HEK293T (cell line): ENCODE data around the gene CADM1.

ENCODE experiments used
- CTCF ChIA-PET: fragments of 350-600 bp; formaldehyde crosslinking; extraction: SDS; loops from one replicate; lab custom pipeline; 2021; ENCODE audit warnings: antibody characterized with exemption, inconsistent platforms; lab: Yijun Ruan, JAX
- POLR2A ChIA-PET: fragments of 350-600 bp; formaldehyde crosslinking; extraction: SDS; loops from one replicate; lab custom pipeline; 2020; ENCODE audit warnings: antibody characterized with exemption, inconsistent platforms; lab: Yijun Ruan, JAX
- DNase-seq: peaks from one replicate; pipeline ENCODE4 v3.0.0; 2012; ENCODE audit warnings: mixed read lengths; ENCODE audit errors: extremely low spot score
- ARNT ChIP-seq: fragments of 450-650 bp; IDR thresholded peaks from 2 replicates; pipeline ENCODE4 v1.6.1; 2017; ENCODE audit warnings: mild to moderate bottlenecking
- BHLHE40 ChIP-seq: fragments of 450-650 bp; IDR thresholded peaks from 2 replicates; pipeline ENCODE4 v1.6.1; 2016; ENCODE audit warnings: mild to moderate bottlenecking, moderate library complexity, borderline replicate concordance
- CTBP1 ChIP-seq: fragments of 450-650 bp; IDR thresholded peaks from 2 replicates; pipeline ENCODE4 v1.6.1; 2016; ENCODE audit warnings: borderline replicate concordance
- ELF4 ChIP-seq: fragments of 450-650 bp; IDR thresholded peaks from 2 replicates; pipeline ENCODE4 v1.6.1; 2017; ENCODE audit warnings: antibody characterized with exemption
- FOXA1 ChIP-seq: fragments of 450-650 bp; IDR thresholded peaks from 2 replicates; pipeline ENCODE4 v1.6.1; 2016; ENCODE audit warnings: mild to moderate bottlenecking
- FOXK2 ChIP-seq: fragments of 450-650 bp; IDR thresholded peaks from 2 replicates; pipeline ENCODE4 v1.6.1; 2016; ENCODE audit warnings: mild to moderate bottlenecking
- FOXM1 ChIP-seq: fragments of 450-650 bp; IDR thresholded peaks from 2 replicates; pipeline ENCODE4 v1.6.1; 2017; ENCODE audit warnings: mild to moderate bottlenecking, borderline replicate concordance
- HDGF ChIP-seq: fragments of 450-650 bp; IDR thresholded peaks from 2 replicates; pipeline ENCODE4 v1.6.1; 2017; ENCODE audit warnings: antibody characterized with exemption, borderline replicate concordance
- L3MBTL2 ChIP-seq: fragments of 450-650 bp; conservative IDR thresholded peaks from 2 replicates; pipeline ENCODE4 v1.6.1; 2016; ENCODE audit warnings: mild to moderate bottlenecking
- LEF1 ChIP-seq: fragments of 450-650 bp; IDR thresholded peaks from 2 replicates; pipeline ENCODE4 v1.6.1; 2017; ENCODE audit warnings: mild to moderate bottlenecking, borderline replicate concordance
- NFRKB ChIP-seq: fragments of 450-650 bp; IDR thresholded peaks from 2 replicates; pipeline ENCODE4 v1.6.1; 2016; ENCODE audit warnings: mild to moderate bottlenecking, moderate library complexity
- SP1 ChIP-seq: fragments of 450-650 bp; IDR thresholded peaks from 2 replicates; pipeline ENCODE4 v1.6.1; 2017
- SUZ12 ChIP-seq: fragments of 450-650 bp; IDR thresholded peaks from 2 replicates; pipeline ENCODE4 v1.6.1; 2016; ENCODE audit warnings: mild to moderate bottlenecking
- TARDBP ChIP-seq: fragments of 450-650 bp; IDR thresholded peaks from 2 replicates; pipeline ENCODE4 v1.6.1; 2016
- ZNF384 ChIP-seq: fragments of 450-650 bp; IDR thresholded peaks from 2 replicates; pipeline ENCODE4 v1.6.1; 2016
- TF ChIP-seq, protein P1 (sequence below): fragments of 450-650 bp; IDR thresholded peaks from 2 replicates; pipeline ENCODE4 v1.6.1; 2016

Gene CADM1

DNA sequence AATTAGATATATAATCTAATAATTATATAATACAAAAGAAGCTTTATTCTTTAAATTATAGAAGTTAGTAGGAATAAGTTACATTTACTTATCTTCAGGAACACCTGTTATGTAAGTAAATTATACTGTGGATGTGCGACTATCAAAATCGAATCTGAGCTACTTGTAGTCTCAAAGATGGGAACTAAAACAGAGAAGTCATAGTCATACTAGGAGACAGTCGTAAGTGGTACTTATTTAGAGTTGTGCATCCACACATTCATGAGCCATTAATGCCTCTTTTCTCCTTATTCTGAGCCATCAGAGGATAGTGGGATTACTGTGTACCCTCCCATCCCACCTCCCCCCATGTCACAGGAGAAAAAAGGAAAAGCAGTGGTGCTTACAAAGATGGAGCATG lies 114.4 kb downstream of the CADM1 start:
- no peak for DNase-seq
- TF ChIP-seq FOXA1 (no peak), NFRKB (no peak), ARNT (no peak), TARDBP (no peak), FOXM1 (no peak), SUZ12 (no peak), LEF1 (no peak), FOXK2 (no peak)
- TF ChIP-seq, protein P1, sequence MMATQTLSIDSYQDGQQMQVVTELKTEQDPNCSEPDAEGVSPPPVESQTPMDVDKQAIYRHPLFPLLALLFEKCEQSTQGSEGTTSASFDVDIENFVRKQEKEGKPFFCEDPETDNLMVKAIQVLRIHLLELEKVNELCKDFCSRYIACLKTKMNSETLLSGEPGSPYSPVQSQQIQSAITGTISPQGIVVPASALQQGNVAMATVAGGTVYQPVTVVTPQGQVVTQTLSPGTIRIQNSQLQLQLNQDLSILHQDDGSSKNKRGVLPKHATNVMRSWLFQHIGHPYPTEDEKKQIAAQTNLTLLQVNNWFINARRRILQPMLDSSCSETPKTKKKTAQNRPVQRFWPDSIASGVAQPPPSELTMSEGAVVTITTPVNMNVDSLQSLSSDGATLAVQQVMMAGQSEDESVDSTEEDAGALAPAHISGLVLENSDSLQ: no peak
- POLR2A ChIA-PET: no interaction called here
- CTCF ChIA-PET: interaction anchor here (0.6 kb wide), 1 partner anchor 892 kb away, joined by 4 read pairs; no protein-coding TSS in a partner anchor

DNA sequence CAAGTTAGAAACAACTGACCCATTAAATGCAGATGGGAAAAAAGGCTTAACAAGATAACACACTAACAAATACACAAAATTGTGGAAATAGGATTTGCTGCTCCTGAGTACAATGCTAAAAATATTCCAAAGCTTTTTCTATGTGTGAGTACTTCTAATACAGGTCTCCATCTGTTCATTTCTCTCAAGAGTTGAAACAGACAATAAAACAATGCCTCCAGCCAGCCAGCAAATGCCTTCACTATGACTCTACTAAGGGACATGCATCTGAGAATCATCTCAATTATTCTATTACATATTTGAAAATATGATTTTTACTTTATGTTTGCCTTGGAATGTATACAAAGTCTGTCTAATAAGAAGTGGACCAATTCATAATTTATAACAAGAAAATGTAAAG lies 119.0 kb downstream of the CADM1 start:
- TF ChIP-seq NFRKB (no peak), CTBP1 (no peak), FOXK2 (no peak), SUZ12 (no peak), BHLHE40 (no peak), FOXM1 (no peak), LEF1 (no peak), SP1 (no peak), ZNF384 (no peak), TARDBP (no peak), FOXA1 (no peak), L3MBTL2 (no peak), HDGF (no peak), ELF4 (no peak), ARNT (no peak)
- TF ChIP-seq, protein P1: no peak
- ChIA-PET CTCF (interaction anchor here (0.7 kb wide), 1 partner anchor 1588 kb away, joined by 4 read pairs; no protein-coding TSS in a partner anchor), POLR2A (no interaction called here)
- DNase-seq: no peak

DNA sequence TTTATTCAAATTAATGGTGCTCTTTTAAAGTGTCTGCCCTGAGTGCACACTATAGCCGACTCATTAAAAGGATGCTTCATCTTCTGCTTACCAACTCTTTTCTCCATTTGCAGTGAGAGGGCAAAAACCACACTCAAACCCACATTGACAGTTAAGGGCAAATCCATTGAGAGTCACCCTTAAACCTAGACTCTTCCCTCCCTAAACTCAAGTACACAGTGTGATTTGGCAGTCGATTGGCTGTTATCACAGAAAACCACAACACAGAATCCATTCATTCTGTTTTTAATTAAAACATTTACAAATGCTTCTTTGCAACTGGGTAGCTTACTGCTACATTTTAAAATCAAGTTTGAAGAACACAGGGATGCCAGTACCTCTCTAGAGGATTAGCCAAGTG lies 120.0 kb downstream of the CADM1 start:
- CTCF ChIA-PET: no interaction called here
- TF ChIP-seq ZNF384: no peak
- TF ChIP-seq, protein P1: no peak
- no peak for TF ChIP-seq ELF4
- no peak for TF ChIP-seq FOXM1
- TF ChIP-seq CTBP1: no peak
- no peak for TF ChIP-seq LEF1
- TF ChIP-seq NFRKB: no peak
- no peak for TF ChIP-seq L3MBTL2
- TF ChIP-seq ARNT: no peak
- no peak for TF ChIP-seq FOXK2
- TF ChIP-seq SP1: no peak
- TF ChIP-seq HDGF: no peak
- no peak for DNase-seq
- POLR2A ChIA-PET: interaction anchor here (1.2 kb wide), 1 partner anchor 10 kb away, joined by 4 read pairs; no protein-coding TSS in a partner anchor

DNA sequence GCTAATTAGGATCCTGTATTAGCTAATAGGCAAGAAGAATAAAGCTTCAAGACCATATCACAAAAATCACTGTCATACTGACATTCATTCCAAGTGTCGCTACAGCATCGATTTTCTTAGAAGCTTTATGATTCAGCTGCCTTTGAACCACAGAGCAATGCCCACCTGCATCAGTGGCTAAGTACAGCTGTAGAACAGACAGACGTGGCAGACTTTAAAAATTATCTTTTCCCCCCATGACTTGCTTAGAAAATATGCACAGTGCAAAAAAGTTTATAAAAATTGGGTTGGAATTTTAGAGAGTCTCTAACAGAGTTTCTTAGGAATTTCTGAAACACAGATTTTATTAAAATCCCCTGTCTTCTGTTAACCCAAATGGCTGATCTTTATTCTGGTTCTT lies 120.8 kb downstream of the CADM1 start:
- DNase-seq: no peak
- POLR2A ChIA-PET: interaction anchor here (1.2 kb wide), 1 partner anchor 11 kb away, joined by 4 read pairs; no protein-coding TSS in a partner anchor
- CTCF ChIA-PET: no interaction called here
- TF ChIP-seq NFRKB (no peak), FOXK2 (no peak), ZNF384 (no peak), BHLHE40 (no peak), TARDBP (no peak), HDGF (no peak), CTBP1 (no peak), L3MBTL2 (no peak), SP1 (no peak), LEF1 (no peak), ARNT (no peak), FOXM1 (no peak), SUZ12 (no peak)
- TF ChIP-seq, protein P1: no peak

DNA sequence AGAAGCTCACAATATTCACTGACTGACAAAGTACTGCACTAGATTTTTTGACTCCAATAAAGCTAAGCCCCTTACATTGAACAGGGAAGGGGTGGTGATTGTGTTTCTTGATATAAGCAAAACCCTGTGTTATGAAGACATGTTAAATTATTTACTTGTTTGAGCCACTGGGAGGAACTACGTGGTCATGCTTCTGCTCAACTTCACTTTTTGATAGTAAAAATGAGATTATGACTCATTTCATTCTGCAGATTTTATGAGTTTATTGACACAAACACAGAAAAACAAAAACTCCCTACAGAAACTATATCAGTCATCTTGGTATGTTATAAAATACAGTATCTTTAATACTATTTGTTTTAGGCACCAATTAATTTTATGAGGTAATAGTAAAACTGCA lies 124.7 kb downstream of the CADM1 start:
- ChIA-PET CTCF (no interaction called here), POLR2A (no interaction called here)
- no peak for TF ChIP-seq CTBP1
- DNase-seq: no peak

DNA sequence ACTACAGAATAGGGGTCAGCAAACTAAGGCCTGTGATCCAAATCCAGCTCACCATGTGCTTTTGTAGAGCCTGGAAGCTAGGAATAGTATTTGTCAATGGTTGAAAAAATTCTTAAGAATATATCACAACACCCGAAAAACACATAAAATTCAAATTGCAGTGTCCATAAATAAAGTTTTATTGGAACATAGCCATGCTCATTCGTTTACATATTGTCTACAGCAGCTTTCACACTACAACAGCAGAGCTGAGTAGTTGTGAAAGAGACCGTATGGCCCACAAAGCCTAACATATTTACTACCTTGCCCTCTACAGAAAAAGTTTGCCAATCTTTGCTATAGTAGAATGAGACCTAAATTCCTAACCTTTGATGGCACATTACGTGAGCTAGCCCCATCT lies 125.7 kb downstream of the CADM1 start:
- ChIA-PET CTCF (no interaction called here), POLR2A (no interaction called here)
- DNase-seq: no peak
- no peak for TF ChIP-seq FOXK2
- no peak for TF ChIP-seq SP1
- no peak for TF ChIP-seq ZNF384
- TF ChIP-seq LEF1: no peak
- TF ChIP-seq, protein P1: no peak
- TF ChIP-seq ARNT: no peak
- no peak for TF ChIP-seq SUZ12
- TF ChIP-seq FOXA1: no peak
- no peak for TF ChIP-seq TARDBP
- TF ChIP-seq ELF4: no peak
- TF ChIP-seq NFRKB: no peak
- TF ChIP-seq BHLHE40: no peak
- no peak for TF ChIP-seq FOXM1
- no peak for TF ChIP-seq HDGF
- no peak for TF ChIP-seq CTBP1
- no peak for TF ChIP-seq L3MBTL2
